Heart left ventricle (tissue), 16 donors: ENCODE data around the gene NPR2. TPM values are rescaled to one million over a fixed set of nuclear protein-coding genes. Genes with fewer than 3 reads are reported as not detected.
A peak's percentile ranks its signal among the peaks of the same experiment; 100 is the strongest.

ENCODE experiments used
- ATAC-seq, 4 donors: fragments of 200-7000 bp; cut with Tn5 transposase; one replicate each; pipeline ENCODE4 v1.9.1; 2020 to 2022; ENCODE audit warnings: moderate library complexity in 4 of 4, mild to moderate bottlenecking in 3 of 4, moderate number of reproducible peaks in 1 of 4
- DNase-seq, 5 donors: peaks; one replicate each; pipeline ENCODE4 v3.0.0-alpha.2; 2020
- H3K27ac ChIP-seq, 12 donors: fragments of 200-600 bp; sonication (generic) in 4 of 12; one replicate each; pipeline versions ENCODE4 v1.5.0 to v1.8.0; 2016 to 2022; ENCODE audit warnings: mild to moderate bottlenecking in 2 of 12
- H3K27me3 ChIP-seq, 9 donors: fragments of 200-600 bp; sonication (generic) in 2 of 9; one replicate each; pipeline versions ENCODE4 v1.5.1 to v1.8.0; 2016 to 2022; ENCODE audit warnings: mild to moderate bottlenecking in 3 of 9
- H3K36me3 ChIP-seq, 9 donors: fragments of 200-600 bp; sonication (generic) in 2 of 9; one replicate each; pipeline versions ENCODE4 v1.5.0 to v1.8.0; 2018 to 2022; ENCODE audit warnings: mild to moderate bottlenecking in 2 of 9
- H3K4me1 ChIP-seq, 12 donors: fragments of 200-600 bp; sonication (generic) in 4 of 12; one replicate each; pipeline versions ENCODE4 v1.5.0 to v1.8.0; 2016 to 2022; ENCODE audit warnings: mild to moderate bottlenecking in 3 of 12
- H3K4me3 ChIP-seq, 12 donors: fragments of 200-600 bp; sonication (generic) in 4 of 12; one replicate each; pipeline versions ENCODE4 v1.5.0 to v1.8.0; 2017 to 2022; ENCODE audit warnings: mild to moderate bottlenecking in 9 of 12, moderate library complexity in 4 of 12
- H3K9me3 ChIP-seq, 12 donors: fragments of 200-600 bp; sonication (generic) in 4 of 12; one replicate each; pipeline versions ENCODE4 v1.5.0 to v1.8.0; 2016 to 2022; ENCODE audit warnings: mild to moderate bottlenecking in 1 of 12
- CTCF ChIP-seq, 12 donors: fragments of 200-600 bp; sonication (generic) in 4 of 12; IDR thresholded peaks; one replicate each; pipeline versions ENCODE4 v1.5.0 to v1.8.0; 2018 to 2022; ENCODE audit warnings: antibody characterized with exemption in 12 of 12, mild to moderate bottlenecking in 5 of 12
- POLR2A ChIP-seq, 2 donors: fragments of 450-650 bp; IDR thresholded peaks; one replicate each; pipeline ENCODE4 v1.6.1; 2017; ENCODE audit warnings: antibody characterized with exemption in 2 of 2, mild to moderate bottlenecking in 2 of 2, moderate library complexity in 2 of 2
- WGBS, 4 donors: extraction: QIAGEN DNeasy Blood & Tissue Kit in 2 of 4; methylation state at CpG; one replicate each; pipeline versions ENCODE4 v1.1.5 to v1.1.7; 2013 to 2018; 5-methylcytosine and 5-hydroxymethylcytosine counted together
- intact Hi-C, 10 donors: fragments of 100-400 bp; cut with DNase I; formaldehyde crosslinking; loops; one replicate each; pipeline versions ENCODE4 v1.11.1 to v1.14.2; 2022
- polyA plus RNA-seq, 2 donors: library from polyadenylated mRNA; stranded (reverse); fragments of 200-250 nt; gene quantifications; one replicate each; pipeline ENCODE4 v1.2.3, GENCODE V29; 2013
- total RNA-seq, 9 donors: library from RNA; depleted of rRNA in 2 of 9; stranded (reverse); fragments of >200 nt in 2 of 9; fragmentation: NEBNext Ultra II Directional in 3 of 9; extraction: Animal tissue kit (Norgen Biotek cat#: 25700) in 3 of 9; gene quantifications; one replicate each; pipeline versions ENCODE4 v1.1.0 to v1.2.4, GENCODE V29; 2016 to 2023
- donor health status: ischemic (EF 13 %, LVEDD 7.1; RV severe dilation, severe dysfunction).
- donor health status: healthy with polysubstance abuse.
- donor health status: DM: no; HTN: yes; CAD: no.
- donor health status: DM: no; HTN: no; CAD: no.
- donor health status: ischemic (EF 25% LVEDD 6.9; RV normal size, moderate dysfunction).
- donor health status: ischemic (EF 25% LVEDD 5.7; RV mildly dilated, moderate dysfunction).
- donor health status: healthy.
- donor health status: DM: yes; HTN: yes; CAD: no.
- donor health status: ischemic (EF 35%, LVEDD 5.7; RV mildly dilated, moderate dysfunction).
- donor health status: nonischemic (EF 11% LVEDD 7.7; RV severe dilation, severe dysfunction).
- donor health status: DM: yes; HTN: yes; CAD: no.
- donor health status: PGD.
- donor health status: ischemic (EF 29% LVEDD 5.4; RV normal size, mild dysfunction).
- donor health status: nonischemic (EF 23%, LVEDD 6.1; RV moderate dilation, normal function).

The NPR2 gene
- total and polyA plus RNA-seq, 11 donors, result 10.2 to 36.4 (median 22.9) TPM

GRCh38 chr9:35748858-35749514, 42.4 kb upstream of the NPR2 start, which contains the start of the genes GBA2 and RGP1:
GBA2 (minus strand) TSS chr9:35749228; CDS start chr9:35748704, 524 bp downstream.
RGP1 (plus strand) TSS chr9:35749287; CDS start chr9:35749756, 469 bp downstream.
- H3K4me1 ChIP-seq, result peaks cover 2 to 60% (median 49%) of the 10 kb centered on the region in 12 donors
- H3K4me3 ChIP-seq, result peak within 1 kb of the TSS; percentile 71 to 99 (median 88)
- peak within 1 kb of the TSS; percentile 92 to 99 (median 97) for H3K27ac ChIP-seq
- H3K9me3 ChIP-seq, result no peaks in the 10 kb centered on the region
- peak; percentile 88 to 94 (median 93) for DNase-seq
- 0 to 1% (median 1%) methylated on average over 18 to 69 of the region's 69 CpGs for WGBS, 4 donors
- intact Hi-C loops, result loop anchor here in 4 of 10 donors (2.0 to 5.0 kb wide), 3 partner anchors 16 to 92 kb away; partner anchors contain the start of genes CREB3 (in 3 of the 4), TLN1 (in 3 of the 4), CCDC107 (in 2 of the 4) and RMRP (in 2 of the 4)
- peak; percentile 19 to 87 for TF ChIP-seq POLR2A (IDR thresholded peaks at IDR 0.05)
- no peak for TF ChIP-seq CTCF (IDR thresholded peaks at IDR 0.05)
- ATAC-seq, result peak; percentile 81 to 94 (median 92)
- no peaks in the 10 kb centered on the region for H3K27me3 ChIP-seq
- peaks cover 0 to 59% (median 49%) of the 10 kb centered on the region in 9 donors for H3K36me3 ChIP-seq

GRCh38 chr9:35749515-35750255, 41.7 kb upstream of the NPR2 start:
- H3K4me3 ChIP-seq, result peak overlapping the region; percentile 71 to 99 (median 88)
- peaks cover 2 to 55% (median 43%) of the 10 kb centered on the region in 12 donors for H3K4me1 ChIP-seq
- no peaks in the 10 kb centered on the region for H3K9me3 ChIP-seq
- H3K27me3 ChIP-seq, result no peaks in the 10 kb centered on the region
- DNase-seq, result peak in 3 of 5 donors; percentile 33 to 59 (median 51)
- H3K27ac ChIP-seq, result peak overlapping the region; percentile 92 to 99 (median 97)
- no peak for TF ChIP-seq CTCF (IDR thresholded peaks at IDR 0.05)
- no peak for TF ChIP-seq POLR2A (IDR thresholded peaks at IDR 0.05)
- peak; percentile 9 to 44 (median 30) for ATAC-seq
- intact Hi-C loops, result loop anchor here in 4 of 10 donors (2.0 to 10.0 kb wide), 4 partner anchors 17 to 92 kb away; partner anchors contain the start of genes CREB3 (in 3 of the 4), TLN1 (in 3 of the 4), CCDC107 (in 2 of the 4) and RMRP (in 2 of the 4)
- WGBS, 4 donors, result 4 to 9% (median 6%) methylated on average over 17 to 19 of the region's 19 CpGs
- H3K36me3 ChIP-seq, result peaks cover 0 to 58% (median 49%) of the 10 kb centered on the region in 9 donors

GRCh38 chr9:35750256-35750531, 41.2 kb upstream of the NPR2 start:
- WGBS, 4 donors, result 39 to 57% (median 54%) methylated on average over 4 of the region's 4 CpGs
- H3K27ac ChIP-seq, result peak overlapping the region; percentile 92 to 99 (median 97)
- DNase-seq (no peak), ATAC-seq (peak in 1 of 4 donors; percentile 5)
- peaks cover 0 to 58% (median 49%) of the 10 kb centered on the region in 9 donors for H3K36me3 ChIP-seq
- no peaks in the 10 kb centered on the region for H3K27me3 ChIP-seq
- H3K4me1 ChIP-seq, result peaks cover 2 to 50% (median 38%) of the 10 kb centered on the region in 12 donors
- intact Hi-C loops, result loop anchor here in 1 of 10 donors (10.0 kb wide), 1 partner anchor 65 kb away; the partner anchor contains the start of genes HINT2 and SPAG8
- H3K4me3 ChIP-seq, result peak overlapping the region in 8 of 12 donors; percentile 71 to 99 (median 92)
- TF ChIP-seq CTCF (IDR thresholded peaks at IDR 0.05) (no peak), POLR2A (IDR thresholded peaks at IDR 0.05) (no peak)
- H3K9me3 ChIP-seq, result no peaks in the 10 kb centered on the region
